Stimulated activated CD4-positive, alpha-beta T cell treated with anti-CD3 and anti-CD28 coated beads, Interleukin-2, amount 100 ng/mL, for 4 hours (primary cell): ENCODE results near the gene FAM120B.
A peak's percentile ranks its signal among the peaks of the same experiment; 100 is the strongest.

Experiments
- DNase-seq: peaks from one replicate; pipeline ENCODE4 v3.0.0-alpha.2; 2020; ENCODE audit warnings: low read depth

Gene FAM120B

DNA sequence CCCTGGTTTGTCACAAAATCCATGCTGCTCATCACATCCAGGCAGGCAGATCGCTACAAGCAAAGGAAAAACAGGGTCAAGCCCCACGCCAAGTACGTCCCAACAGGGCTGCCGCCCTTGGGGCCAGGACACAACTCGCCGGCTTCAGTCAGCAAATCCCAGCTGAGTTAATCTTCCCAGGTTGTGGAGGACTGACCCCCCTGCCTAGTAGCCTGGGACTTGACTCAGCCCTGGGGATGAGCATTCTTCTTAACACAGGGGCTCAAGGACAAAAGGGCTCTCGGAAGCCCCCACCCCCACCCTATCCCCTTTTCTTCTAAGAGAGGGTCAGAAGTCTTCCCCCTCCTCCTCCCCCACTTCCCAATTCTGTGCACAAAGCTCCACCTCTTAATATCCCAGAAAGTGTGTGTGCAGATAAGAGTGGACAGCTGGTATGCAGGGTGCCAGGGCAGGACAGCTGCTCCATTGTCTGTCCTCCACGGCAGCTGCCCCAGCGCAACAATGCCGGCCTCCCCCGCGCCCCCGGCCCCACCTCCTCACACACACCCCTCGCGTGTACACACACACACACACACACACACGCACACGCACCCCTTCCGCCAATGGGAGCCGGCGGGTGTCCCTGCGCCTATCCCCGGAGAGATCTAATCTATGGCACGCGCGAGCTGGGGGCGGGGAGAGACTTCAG lies 20.2 kb upstream of the FAM120B start:
- no peak for DNase-seq

GRCh38 chr6:170286934-170287265 lies 19.7 kb upstream of the FAM120B start:
- no peak for DNase-seq

- DNase-seq = no peak
These were observed 19.1 kb upstream of the FAM120B start for GRCh38 chr6:170287371-170287876.

GRCh38 chr6:170288091-170288631 lies 18.4 kb upstream of the FAM120B start:
- no peak for DNase-seq

DNA sequence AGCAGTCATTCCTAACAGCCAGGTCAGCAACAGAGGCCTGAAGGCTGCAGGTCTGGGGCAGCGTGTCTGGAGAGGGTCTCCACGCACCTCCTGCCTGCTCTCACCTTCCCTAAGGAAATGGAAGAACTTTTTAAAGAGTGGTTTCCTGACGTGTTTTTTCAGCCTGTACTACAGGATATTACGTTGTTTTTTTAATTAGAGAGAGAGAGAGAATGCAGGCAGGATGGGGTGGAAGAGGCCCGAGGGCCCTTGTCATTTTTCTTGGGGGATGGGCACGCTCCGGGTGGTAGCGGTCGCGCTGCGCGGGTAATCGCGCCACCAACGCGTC lies 17.7 kb upstream of the FAM120B start:
- DNase-seq = no peak

DNA sequence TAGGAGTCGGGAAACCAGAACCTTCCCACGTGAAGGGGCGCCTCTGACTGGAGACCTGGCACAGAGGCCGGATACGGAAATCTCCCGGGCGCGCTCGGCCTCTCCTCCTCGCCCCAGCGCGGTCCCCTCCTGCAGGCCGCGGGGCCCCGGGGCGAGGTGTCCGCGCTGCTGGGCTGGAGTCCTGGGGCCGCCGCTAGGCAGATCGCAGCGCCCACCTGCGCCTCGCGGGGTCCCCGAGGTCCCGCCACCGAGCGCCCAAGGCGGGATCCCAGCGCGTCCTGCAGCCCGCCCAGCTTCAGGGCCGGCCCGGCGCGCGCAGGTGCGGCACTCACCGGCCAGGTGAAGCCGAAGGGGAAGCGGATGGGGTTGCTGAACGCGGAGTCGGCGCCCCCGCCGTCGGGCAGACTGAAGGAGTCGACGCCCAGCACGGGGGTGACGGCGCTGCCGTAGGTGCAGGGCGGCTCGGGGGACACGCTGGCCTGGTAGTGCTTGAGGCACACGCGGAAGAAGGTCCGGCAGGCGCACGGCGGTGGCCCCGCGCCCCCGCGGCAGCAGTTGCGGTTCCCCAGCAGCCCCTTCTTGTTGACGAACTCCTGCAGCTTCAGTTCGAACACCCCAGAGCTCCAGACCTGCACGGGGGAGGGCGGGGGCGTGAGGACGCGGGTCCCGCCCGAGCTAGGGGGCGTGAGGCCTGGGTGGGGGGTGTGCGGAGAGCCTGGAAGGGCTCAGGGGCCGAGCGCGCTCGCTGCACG lies 17.2 kb upstream of the FAM120B start:
- DNase-seq = no peak

GRCh38 chr6:170289951-170290295 lies 16.6 kb upstream of the FAM120B start:
- no peak for DNase-seq

GRCh38 chr6:170290296-170291128 lies 16.0 kb upstream of the FAM120B start, which contains the start of gene DLL1:
DLL1 (minus strand) TSS chr6:170291078; CDS start chr6:170290139, 939 bp downstream.
- no peak for DNase-seq

GRCh38 chr6:170291271-170292110 lies 15.1 kb upstream of the FAM120B start:
- DNase-seq = no peak

DNA sequence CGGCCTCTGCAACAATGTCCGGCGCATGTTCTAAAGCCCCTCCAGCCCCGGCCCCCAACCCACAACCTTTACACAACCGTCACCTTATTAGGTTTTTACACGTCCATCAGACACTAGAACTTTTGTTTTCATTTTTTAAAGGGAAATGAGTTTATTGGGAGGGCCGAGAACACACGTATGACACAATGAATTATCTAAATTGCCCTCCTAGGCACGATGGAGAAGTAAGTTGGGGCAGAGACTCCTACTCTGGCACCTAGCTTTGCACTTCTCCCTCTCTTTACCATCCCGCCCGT lies 14.5 kb upstream of the FAM120B start:
- DNase-seq = no peak

DNA sequence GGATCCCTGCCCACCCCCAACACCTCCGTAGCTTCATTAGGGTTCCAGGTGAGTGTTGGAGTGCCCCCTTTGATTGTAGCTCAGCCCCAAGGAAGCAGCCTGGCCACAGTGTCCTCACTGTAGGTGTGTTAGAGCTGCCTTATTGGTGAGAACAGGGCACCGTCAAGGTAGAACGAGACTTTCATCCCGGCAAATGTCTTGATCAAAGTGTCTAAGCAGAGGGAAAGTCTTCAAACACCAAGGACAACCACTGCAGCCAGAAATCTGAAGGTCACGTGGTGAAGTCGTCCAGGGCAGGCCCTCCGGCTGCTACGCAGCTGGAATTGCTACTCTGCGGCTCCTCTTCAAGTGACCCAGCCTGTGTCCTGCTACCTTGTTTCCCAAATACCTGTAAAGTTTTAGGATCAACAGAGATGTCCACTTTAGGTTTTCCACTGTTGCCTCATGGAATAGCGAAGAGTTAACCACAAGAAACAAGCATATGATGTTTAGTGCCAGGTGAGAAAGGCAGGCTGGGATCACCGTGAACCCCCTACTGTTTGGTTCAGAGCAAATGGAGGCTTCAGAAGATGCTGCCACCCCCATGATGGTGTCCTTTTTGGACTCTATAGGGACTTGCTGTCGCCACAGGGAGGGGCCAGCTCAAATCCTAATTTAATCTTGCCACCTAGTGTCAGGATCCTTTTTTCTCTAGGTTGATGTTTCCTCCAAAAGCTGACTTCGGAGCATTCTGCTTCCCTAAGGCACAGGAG lies 14.0 kb upstream of the FAM120B start:
- no peak for DNase-seq

DNA sequence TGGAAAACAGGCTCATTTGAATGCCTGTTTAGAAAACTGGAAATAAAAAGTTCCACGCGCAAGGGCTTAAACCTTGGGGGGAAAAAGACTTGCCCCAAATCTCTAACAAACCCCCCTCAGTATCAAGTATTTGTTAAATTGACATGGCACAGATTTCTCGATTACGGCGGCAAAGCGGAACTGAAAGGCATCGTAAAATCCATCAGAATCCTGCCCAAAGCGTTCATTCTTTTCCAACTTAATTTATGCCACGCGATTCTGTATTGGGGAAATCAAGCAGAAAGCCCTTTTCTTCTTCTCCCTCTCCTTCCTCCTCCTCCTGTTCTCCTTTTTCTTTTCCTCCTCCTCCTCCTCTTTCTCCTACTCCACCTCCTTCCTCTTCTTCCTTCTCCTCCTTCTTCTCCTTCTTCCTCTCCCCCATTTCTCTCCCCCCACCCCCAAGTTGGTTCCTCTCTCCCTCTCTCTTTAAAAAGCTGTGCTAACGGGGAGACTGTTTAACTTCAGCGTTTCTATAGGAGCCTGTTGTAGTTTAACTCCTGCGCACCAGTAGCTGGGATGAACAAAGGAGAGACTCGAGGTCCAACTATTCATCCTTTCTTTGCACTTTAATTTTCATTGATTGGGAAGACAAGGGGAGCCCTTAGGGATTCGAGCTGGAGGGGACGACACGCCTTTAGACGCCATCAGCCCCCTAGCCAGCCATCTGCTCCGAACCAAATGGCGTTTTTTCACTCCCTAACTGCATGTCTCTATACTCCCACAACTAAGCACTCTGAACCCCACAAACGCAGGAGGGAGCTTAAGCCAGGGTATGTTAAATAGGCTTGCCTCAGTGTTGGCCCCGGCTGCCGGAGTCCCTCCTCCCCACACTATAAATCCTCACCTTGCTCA lies 13.0 kb upstream of the FAM120B start:
- DNase-seq = no peak

DNA sequence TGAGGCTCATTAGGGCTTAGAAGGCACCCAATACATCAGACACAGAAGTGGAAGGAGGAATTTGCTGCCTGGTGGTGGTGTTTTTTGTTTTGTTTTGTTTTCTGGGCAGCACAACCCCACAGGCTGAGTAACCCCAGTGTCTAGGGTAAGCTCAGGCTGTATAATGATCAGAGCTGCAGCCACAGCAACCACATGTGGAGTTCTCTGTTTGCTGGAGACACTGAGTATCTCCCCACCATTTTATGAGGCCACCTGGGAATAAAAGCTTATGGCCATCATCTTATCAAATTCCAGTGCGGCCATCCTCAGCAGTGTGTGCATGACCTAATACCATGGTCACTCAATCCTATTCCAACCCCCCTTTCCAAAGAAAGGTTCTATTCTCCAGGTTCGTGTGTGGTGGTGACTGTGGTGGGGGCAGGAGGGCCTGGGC lies 12.2 kb upstream of the FAM120B start:
- DNase-seq = no peak

DNA sequence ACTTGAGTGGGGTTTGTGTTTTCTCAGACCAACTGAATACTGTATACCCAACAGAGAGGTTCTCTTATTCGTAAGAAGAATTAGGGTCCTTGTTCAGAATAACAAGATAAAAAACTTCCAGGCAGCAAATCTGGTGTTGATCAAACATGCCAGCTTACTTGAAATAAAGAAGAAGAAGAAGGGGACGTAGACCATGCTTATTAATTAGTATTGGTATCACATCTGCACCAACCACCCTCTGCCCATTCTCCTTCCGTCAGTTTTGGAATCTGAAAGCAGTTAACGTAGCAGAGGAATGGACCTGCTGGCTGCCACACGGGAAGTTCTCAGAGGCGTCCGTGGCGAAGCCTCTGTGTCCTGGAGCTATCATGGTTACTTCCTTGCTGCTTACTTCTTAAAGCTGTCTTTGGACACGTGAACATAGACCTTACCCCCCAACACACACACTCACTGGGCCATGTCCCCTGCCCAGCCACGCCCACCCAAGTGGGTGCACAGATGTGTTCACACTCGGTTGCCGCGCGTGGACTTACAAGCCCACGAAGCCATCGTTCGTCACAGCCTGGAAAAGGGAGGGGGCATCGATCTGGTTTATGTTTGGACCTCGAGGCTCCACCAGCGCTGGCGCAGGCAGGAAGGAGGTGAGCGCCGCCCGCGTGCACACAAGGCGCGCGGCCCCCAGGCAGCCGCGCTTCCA lies 11.6 kb upstream of the FAM120B start:
- DNase-seq = no peak

GRCh38 chr6:170295510-170296422 lies 10.8 kb upstream of the FAM120B start:
- DNase-seq = peak; percentile 61

- no peak for DNase-seq
These were observed 10.2 kb upstream of the FAM120B start for GRCh38 chr6:170296423-170296745.

DNA sequence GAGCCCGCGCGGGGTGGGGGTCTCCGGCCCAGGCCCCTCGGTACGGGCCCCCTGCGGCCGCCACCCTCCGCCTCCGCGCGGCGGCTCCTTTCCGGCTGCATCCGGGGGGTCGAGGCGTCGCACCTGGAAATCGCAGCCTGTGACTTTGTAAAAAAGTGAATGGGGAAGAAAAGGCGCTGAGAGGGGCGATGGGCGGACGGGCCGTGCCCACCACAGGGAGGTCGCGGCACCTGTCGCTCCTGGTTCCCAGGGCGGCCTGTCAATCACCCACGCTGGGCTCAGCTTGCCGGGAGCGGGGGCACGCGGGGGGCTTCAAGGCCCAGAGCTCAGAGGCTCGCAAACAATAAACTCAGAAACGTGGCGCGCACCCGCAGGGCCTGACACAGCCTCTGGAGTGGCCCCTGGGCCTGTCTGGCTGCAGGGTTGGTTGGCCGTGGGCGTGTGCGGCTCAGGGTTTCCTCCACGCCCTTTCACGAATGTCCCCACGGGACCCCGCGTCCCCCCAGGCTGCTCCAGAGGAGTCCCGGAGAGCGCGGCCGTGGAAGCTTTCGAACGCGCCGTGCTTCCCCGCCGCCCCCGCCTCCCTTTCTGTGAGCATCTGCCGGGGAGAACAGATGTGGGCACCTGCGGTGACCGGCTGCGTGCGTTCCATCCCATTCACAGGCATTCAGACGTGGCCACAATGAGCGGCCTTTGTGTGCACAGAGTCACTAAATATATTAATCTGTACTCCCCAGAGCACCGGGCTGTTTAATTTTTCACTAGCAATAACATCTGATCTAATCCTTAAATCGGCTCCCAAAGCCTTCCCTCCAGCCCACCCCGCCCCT lies 9.6 kb upstream of the FAM120B start:
- no peak for DNase-seq
